Activated T-cell treated with anti-CD3 and anti-CD28 coated beads for 48 hours (primary cell): ENCODE results near the gene AJAP1.
"Not testable (repeated sequence)": the region's sequence is repeated elsewhere in the genome, so short reads cannot be mapped to it uniquely, and the experiment has no call there.

Experiments
- DNase-seq: peaks from one replicate; pipeline ENCODE4 v3.0.0-alpha.2; 2020; ENCODE audit warnings: low read depth

AJAP1 gene

GRCh38 chr1:4653796-4654725 is at the start of gene AJAP1:
Gene AJAP1, plus strand, starts transcription at chr1:4654609. Its CDS starts 817 bp downstream, at chr1:4655426.
- no peak for DNase-seq

GRCh38 chr1:4605158-4605557 is 49.3 kb upstream of the AJAP1 start:
- DNase-seq = no peak

- DNase-seq = no peak
Measured at GRCh38 chr1:4611563-4612341, 42.7 kb upstream of the AJAP1 start.

- no peak for DNase-seq
Measured at GRCh38 chr1:4612991-4613390, 41.4 kb upstream of the AJAP1 start.

GRCh38 chr1:4613606-4614370 is 40.6 kb upstream of the AJAP1 start:
- DNase-seq = no peak

- DNase-seq = no peak
Measured at GRCh38 chr1:4614371-4615137, 39.9 kb upstream of the AJAP1 start.

GRCh38 chr1:4615138-4615470 is 39.3 kb upstream of the AJAP1 start:
- DNase-seq = no peak

GRCh38 chr1:4615501-4615900 is 38.9 kb upstream of the AJAP1 start:
- no peak for DNase-seq

GRCh38 chr1:4616831-4617465 is 37.5 kb upstream of the AJAP1 start:
- no peak for DNase-seq

- no peak for DNase-seq
Measured at GRCh38 chr1:4617506-4617905, 36.9 kb upstream of the AJAP1 start.

GRCh38 chr1:4618827-4619226 is 35.6 kb upstream of the AJAP1 start:
- DNase-seq = not testable (repeated sequence)

GRCh38 chr1:4621646-4622045 is 32.8 kb upstream of the AJAP1 start:
- no peak for DNase-seq

- DNase-seq = no peak
Measured at GRCh38 chr1:4622821-4623220, 31.6 kb upstream of the AJAP1 start.

- DNase-seq = no peak
Measured at GRCh38 chr1:4624141-4624715, 30.2 kb upstream of the AJAP1 start.

GRCh38 chr1:4624801-4625200 is 29.6 kb upstream of the AJAP1 start:
- DNase-seq = no peak

GRCh38 chr1:4626061-4626460 is 28.3 kb upstream of the AJAP1 start:
- no peak for DNase-seq

GRCh38 chr1:4626560-4627319 is 27.7 kb upstream of the AJAP1 start:
- no peak for DNase-seq

- no peak for DNase-seq
Measured at GRCh38 chr1:4627353-4627752, 27.1 kb upstream of the AJAP1 start.

GRCh38 chr1:4628992-4629391 is 25.4 kb upstream of the AJAP1 start:
- DNase-seq = no peak

- no peak for DNase-seq
Measured at GRCh38 chr1:4630561-4630960, 23.8 kb upstream of the AJAP1 start.
